D341Med (cell line): Measurements from ENCODE around the gene GPS2.

Experiments
- DNase-seq: peaks from one replicate; pipeline ENCODE4 v3.0.0; 2012; ENCODE audit warnings: low spot score

GPS2 gene

DNA sequence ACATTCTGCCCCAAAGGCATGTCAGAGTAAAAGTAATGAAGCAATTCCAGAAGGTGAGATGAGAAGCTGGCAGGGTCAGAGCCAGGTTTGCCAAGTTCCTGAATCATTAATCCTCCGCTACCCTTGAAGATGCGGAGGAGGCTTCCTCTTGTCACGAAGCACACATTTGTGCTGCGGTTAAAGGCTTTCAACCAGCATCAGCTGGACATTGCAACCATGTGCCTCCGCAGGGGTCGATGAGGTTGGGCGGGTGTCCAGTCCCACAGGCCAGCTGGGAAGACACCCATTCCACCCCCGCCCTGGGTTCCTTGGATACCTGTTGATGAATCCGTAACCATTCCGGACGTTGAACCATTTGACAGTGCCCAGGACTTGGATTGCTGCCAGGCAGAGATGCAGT is 22.0 kb downstream of the GPS2 start:
- no peak for DNase-seq

DNA sequence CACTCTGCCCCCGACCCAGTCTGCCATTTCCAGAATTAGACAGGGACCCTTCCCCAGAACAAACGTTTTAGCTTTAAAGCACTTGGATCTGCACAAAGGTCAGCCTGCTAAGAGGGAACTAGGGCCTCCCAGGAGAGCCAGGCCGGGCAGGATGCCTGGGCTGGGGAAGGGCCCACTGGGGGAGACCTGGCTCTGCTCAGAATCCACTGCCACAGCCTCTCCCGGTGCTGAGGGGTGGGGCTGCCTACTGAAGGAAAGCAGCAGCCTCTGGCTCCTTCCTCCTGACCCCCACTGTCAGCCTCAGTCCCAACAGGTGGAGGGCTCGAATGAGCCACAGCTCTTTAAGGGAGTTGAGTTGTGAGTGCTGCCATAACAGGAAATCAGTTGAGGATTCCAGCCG is 22.4 kb downstream of the GPS2 start:
- no peak for DNase-seq

DNA sequence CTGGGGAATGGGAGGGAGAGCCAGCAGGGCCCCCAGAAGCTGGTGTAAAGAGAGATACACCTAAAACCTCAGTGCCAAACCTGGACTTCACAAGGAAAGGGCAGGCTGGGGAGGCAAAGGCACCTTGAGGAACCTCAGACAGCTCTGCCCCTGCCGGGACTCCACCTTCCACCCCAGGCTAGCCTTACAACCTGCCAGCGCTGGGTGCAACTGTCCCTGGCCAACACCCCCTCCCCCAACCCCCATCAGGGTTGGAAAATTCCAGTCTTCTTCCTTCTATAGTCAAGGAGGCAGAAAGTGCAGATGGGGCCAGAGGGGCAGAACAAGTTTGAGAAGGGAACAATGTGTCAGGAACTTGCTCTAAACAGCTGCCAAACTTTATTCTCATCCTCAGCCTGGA is 23.0 kb downstream of the GPS2 start:
- no peak for DNase-seq

DNA sequence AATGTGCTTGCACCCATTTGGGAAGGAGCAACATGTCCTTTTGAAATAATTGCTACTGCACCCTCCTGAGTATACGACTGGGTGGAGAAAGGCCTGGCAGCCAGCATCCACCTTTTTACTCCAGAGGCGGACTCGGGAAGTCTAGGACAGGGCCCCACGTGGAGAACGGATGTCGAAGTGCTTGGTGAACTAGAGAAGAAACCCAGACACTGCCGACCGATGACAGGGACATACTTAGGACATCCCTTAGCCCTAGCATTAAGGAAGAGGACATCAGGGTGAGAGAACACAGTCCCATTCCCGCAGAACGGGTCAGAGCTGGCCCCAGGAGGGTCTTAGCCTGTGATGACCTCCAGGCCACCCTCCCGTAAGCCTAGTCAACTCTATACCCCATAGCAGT is 24.5 kb downstream of the GPS2 start:
- DNase-seq: no peak

DNA sequence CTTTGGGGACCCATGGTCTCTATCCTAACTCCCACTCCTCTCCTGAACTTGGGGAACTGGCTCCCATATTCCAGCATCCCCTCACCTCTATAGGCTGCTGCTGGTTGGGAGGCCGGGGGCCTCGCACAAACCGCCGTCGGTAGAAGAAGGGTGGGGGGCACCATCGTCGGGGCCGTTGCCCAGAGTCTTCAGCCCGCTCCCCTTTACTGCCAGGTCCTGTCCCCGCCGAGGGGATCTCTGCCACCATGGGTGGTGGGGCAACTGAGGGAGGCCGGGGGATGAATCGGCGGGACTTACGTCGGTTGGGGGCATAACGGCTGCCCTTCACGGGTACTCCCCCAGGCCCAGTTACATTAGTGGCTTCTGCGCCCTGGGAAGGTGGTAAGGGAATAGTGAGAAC is 25.0 kb downstream of the GPS2 start:
- no peak for DNase-seq

DNA sequence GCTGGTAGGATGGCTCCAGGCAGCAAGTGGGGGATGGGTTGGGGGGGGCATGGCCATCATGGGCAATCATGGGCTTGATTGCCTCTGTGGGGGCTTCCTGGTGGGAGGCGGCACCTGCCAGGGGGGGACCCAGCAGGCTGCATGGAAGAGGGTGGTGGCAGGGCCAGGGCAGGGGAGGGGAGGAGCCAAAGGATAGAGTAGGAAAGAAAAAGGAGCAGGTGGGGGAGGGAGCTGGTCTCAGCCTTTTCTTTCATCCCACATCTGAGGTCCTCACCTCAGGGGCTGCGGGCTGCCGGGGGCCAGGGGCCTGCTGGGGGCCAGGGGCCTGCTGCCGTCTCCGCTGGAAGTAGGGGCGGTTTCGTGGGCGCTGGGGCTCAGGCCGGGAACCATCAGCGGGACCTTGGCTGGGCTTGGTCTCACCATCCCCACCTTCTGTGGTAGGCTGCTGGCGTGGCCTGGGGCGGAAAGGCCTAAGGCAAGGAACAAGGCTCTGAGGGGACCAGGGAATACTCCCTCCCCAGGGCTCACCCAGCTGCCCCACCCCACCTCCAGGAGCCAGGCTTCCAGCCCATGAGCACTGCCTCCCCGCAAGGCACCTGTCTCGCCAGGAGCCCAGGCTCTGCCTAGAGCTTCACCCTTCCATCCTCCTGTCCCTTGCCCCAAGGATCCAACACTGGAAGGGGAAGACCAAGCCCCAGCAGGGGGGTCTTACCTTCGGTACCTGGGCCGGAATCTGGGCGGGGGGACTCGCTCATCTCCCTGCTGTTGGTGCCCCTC is 25.7 kb downstream of the GPS2 start:
- no peak for DNase-seq

- no peak for DNase-seq
These were observed 29.5 kb downstream of the GPS2 start for GRCh38 chr17:7285679-7286078.

DNA sequence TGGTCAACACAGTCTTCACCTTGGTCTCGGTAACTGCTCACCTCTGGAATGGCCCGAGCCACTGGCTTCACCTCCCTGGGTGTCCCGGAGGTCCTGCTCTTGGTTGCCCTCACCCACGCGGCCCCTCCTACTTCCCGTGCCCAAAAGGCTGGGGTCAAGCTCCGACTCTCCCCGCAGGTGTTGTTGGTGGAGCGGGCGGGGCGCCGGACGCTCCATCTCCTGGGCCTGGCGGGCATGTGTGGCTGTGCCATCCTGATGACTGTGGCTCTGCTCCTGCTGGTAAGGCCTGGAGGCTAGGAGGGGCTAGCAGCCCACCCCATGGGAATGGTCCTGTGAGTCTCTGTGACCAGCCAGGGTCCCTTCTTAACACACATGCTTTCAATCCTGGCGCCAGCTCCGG is 30.2 kb downstream of the GPS2 start:
- DNase-seq: no peak

GRCh38 chr17:7283471-7284216 is 31.5 kb downstream of the GPS2 start:
- DNase-seq: no peak

DNA sequence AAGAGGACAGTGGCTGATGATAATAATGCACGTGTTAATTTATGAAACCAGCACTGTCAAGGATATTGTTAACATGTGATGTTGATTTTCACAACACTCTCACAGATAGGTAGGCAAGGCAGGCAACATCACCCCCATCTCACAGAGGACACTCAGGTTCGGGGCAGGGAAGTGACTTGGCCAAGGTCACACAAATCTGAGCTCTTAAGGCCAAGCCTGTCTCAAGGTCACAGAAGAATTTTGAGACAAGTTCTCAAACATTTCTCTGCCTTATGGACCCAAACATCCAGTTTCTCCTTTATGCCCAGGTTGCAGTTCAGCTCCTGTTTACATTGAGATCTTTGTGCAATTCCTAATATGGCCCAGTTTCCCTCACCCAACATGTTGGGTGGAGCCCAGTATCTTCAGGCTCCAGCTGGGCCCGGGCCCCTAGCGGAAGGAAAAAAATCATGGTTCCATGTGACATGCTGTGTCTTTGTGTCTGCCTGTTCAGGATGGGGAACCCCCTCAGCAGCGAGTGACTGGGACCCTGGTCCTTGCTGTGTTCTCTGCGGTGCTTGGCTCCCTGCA is 32.3 kb downstream of the GPS2 start:
- DNase-seq: no peak

DNA sequence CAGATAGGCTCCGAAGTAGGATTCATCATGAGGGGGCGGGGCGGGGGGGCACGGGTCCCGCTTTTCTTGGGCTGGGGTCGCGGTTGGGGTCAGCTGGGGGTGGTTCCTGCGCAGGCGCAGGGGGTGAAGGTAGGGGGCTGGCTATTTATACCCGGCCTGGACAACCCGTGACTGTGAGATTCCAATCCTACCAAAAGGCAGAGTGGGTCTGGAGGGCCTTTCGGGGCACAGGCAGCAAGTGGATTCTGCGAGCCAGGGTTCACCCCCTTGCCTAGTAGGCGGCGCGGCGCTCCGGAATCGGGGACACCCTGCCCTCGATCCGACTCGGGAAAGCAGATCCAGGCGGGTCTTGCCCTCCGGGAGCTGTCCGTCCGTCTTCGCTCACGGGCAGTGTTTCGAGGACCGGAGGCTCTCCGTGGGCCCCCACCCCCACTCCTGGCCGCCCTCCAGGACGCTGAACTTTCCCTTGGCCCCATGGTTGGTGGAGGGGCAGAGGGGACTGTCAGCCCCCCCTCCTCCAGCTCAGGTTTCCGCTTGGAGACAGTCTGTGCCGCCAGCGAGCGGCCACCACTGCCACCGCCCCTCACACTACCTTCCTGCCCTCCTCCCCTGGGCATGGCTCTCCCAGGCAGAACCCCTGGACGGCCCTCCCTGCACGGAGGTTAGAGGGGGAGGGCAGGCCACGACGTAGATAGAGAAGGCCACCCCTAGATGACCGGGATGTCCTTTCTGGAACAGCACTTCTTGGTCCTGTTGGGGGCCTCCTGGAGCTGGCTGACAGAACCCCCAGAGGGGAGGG is 33.0 kb downstream of the GPS2 start:
- DNase-seq: no peak

GRCh38 chr17:7281074-7281952 is 33.8 kb downstream of the GPS2 start, which contains the start of gene SLC2A4:
TSS of gene SLC2A4 (plus strand) at chr17:7281718. CDS start at chr17:7281935, 217 bp downstream.
- DNase-seq: peak; percentile 94

- peak; percentile 74 for DNase-seq
These were observed 34.6 kb downstream of the GPS2 start for GRCh38 chr17:7280519-7281073.

DNA sequence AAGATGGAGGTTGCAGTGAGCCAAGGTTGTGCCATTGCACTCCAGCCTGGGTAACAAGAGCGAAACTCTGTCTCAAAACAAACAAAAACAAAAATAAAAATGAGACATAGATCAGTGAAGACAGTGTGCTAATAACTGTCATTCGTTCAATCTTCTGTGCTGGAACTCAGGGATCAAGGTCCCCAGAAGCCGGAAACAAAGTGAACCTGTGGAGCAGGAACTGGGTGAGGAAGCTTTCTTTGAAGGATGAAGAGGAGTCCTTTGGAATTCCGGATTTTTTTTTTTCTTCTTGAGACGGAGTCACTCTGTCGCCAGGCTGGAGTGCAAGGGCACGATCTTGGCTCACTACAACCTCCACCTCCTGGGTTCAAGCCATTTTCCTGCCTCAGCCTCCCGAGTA is 35.7 kb downstream of the GPS2 start:
- DNase-seq: no peak

- no peak for DNase-seq
These were observed 48.4 kb downstream of the GPS2 start for GRCh38 chr17:7266784-7267183.

DNA sequence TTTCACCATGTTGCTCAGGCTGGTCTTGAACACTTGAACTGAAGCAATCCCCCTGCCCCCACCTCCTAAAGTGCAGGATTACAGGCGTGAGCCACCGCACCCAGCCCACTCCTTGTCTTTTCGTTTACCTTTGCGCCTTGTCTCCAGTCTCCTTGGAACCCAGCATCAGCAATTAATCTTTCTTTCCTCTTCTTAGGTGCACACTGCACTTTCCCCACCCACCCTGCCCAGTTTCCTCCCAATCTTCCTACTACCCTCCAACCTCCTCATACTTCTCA is 51.4 kb downstream of the GPS2 start:
- DNase-seq: no peak

GRCh38 chr17:7262935-7263800 is 52.0 kb downstream of the GPS2 start:
- no peak for DNase-seq
